Mesenchymal stem cell (in vitro differentiated cells and primary cell): Measurements from ENCODE around the gene MOG.

ENCODE experiments used
- DNase-seq: peaks from one replicate; pipeline ENCODE4 v3.0.0-alpha.2; 2013
- H2AFZ ChIP-seq: one replicate; pipeline ENCODE4 v1.6.1; 2013; ENCODE audit warnings: low read depth, mild to moderate bottlenecking, control low read depth, inconsistent platforms, low read length, moderate library complexity
- H2AK5ac ChIP-seq: 2 replicates; pipeline ENCODE4 v1.6.1; 2013; ENCODE audit warnings: low read length, moderate library complexity, mild to moderate bottlenecking, inconsistent platforms; ENCODE audit not compliant: severe bottlenecking
- H2BK120ac ChIP-seq: one replicate; pipeline ENCODE4 v1.6.1; 2013; ENCODE audit warnings: low read depth, mild to moderate bottlenecking, inconsistent platforms, low read length, moderate library complexity
- H2BK12ac ChIP-seq, 2 experiments: one replicate each; pipeline ENCODE4 v1.6.1; 2013; ENCODE audit warnings: inconsistent platforms in 2 of 2, low read length in 2 of 2, mild to moderate bottlenecking in 2 of 2, moderate library complexity in 2 of 2, control low read depth in 1 of 2
- H2BK15ac ChIP-seq: one replicate; pipeline ENCODE4 v1.6.1; 2013; ENCODE audit warnings: mild to moderate bottlenecking, low read depth, inconsistent platforms; ENCODE audit not compliant: poor library complexity, severe bottlenecking
- H2BK5ac ChIP-seq: 2 replicates; pipeline ENCODE4 v1.6.1; 2013; ENCODE audit warnings: low read depth, mild to moderate bottlenecking, low read length, control low read depth, inconsistent platforms; ENCODE audit not compliant: poor library complexity, severe bottlenecking
- H3K14ac ChIP-seq, 2 experiments: one replicate each; pipeline ENCODE4 v1.6.1; 2013; ENCODE audit warnings: inconsistent platforms in 2 of 2, low read length in 2 of 2, control low read depth in 1 of 2, mild to moderate bottlenecking in 1 of 2, moderate library complexity in 1 of 2
- H3K18ac ChIP-seq, 2 experiments: one replicate each; pipeline ENCODE4 v1.6.1; 2013; ENCODE audit warnings: inconsistent platforms in 2 of 2, low read length in 2 of 2, control low read depth in 1 of 2, low read depth in 1 of 2, mild to moderate bottlenecking in 1 of 2
- H3K23ac ChIP-seq, 2 experiments: one replicate each; pipeline ENCODE4 v1.6.1; 2013; ENCODE audit warnings: inconsistent platforms in 2 of 2, low read length in 2 of 2, mild to moderate bottlenecking in 2 of 2, moderate library complexity in 2 of 2, control low read depth in 1 of 2
- H3K27ac ChIP-seq: 2 replicates; pipeline ENCODE4 v1.5.1; 2013; ENCODE audit warnings: mild to moderate bottlenecking, moderate library complexity, low read length, control low read depth, inconsistent platforms; ENCODE audit not compliant: poor library complexity, severe bottlenecking
- H3K27me3 ChIP-seq, 2 experiments: 2 replicates each; pipeline versions ENCODE4 v1.6.1 to v1.7.0; 2013; ENCODE audit warnings: low read length in 2 of 2, mild to moderate bottlenecking in 2 of 2, moderate library complexity in 2 of 2, control low read depth in 1 of 2, inconsistent platforms in 1 of 2; ENCODE audit not compliant: control insufficient read depth in 1 of 2, insufficient read depth in 1 of 2
- H3K36me3 ChIP-seq, 2 experiments: 2 replicates each; pipeline versions ENCODE4 v1.6.1 to v1.7.0; 2013; ENCODE audit warnings: low read length in 2 of 2, control low read depth in 1 of 2, inconsistent platforms in 1 of 2, low read depth in 1 of 2, mild to moderate bottlenecking in 1 of 2; ENCODE audit not compliant: insufficient read depth in 2 of 2, control insufficient read depth in 1 of 2
- H3K4ac ChIP-seq, 2 experiments: one replicate each; pipeline ENCODE4 v1.6.1; 2013; ENCODE audit warnings: inconsistent platforms in 2 of 2, low read length in 2 of 2, mild to moderate bottlenecking in 2 of 2, moderate library complexity in 2 of 2, control low read depth in 1 of 2, low read depth in 1 of 2
- H3K4me1 ChIP-seq: 2 replicates; pipeline ENCODE4 v1.6.1; 2013; ENCODE audit warnings: low read depth, low read length, control low read depth; ENCODE audit not compliant: control insufficient read depth, insufficient read depth
- H3K4me2 ChIP-seq: 2 replicates; pipeline ENCODE4 v1.6.1; 2013; ENCODE audit warnings: low read length, mild to moderate bottlenecking, inconsistent platforms; ENCODE audit not compliant: poor library complexity, severe bottlenecking
- H3K4me3 ChIP-seq, 2 experiments: 2 replicates each; pipeline versions ENCODE4 v1.5.1 to v1.7.0; 2013; ENCODE audit warnings: low read length in 2 of 2, mild to moderate bottlenecking in 2 of 2, control low read depth in 1 of 2, low read depth in 1 of 2; ENCODE audit not compliant: insufficient read depth in 1 of 2
- H3K79me1 ChIP-seq: replicated peaks from 2 replicates; pipeline ENCODE4 v1.6.1; 2013; ENCODE audit warnings: mild to moderate bottlenecking, control low read depth, low read length, inconsistent platforms; ENCODE audit not compliant: poor library complexity, severe bottlenecking
- H3K9ac ChIP-seq: 2 replicates; pipeline ENCODE4 v1.7.0; 2013; ENCODE audit warnings: mild to moderate bottlenecking, low read length, moderate library complexity
- H3K9me3 ChIP-seq: 2 replicates; pipeline ENCODE4 v1.7.0; 2013; ENCODE audit warnings: mild to moderate bottlenecking, low read length; ENCODE audit not compliant: control insufficient read depth
- H4K8ac ChIP-seq: one replicate; pipeline ENCODE4 v1.6.1; 2013; ENCODE audit warnings: inconsistent platforms, mild to moderate bottlenecking, low read length, moderate library complexity
- H4K91ac ChIP-seq: one replicate; pipeline ENCODE4 v1.6.1; 2013; ENCODE audit warnings: mild to moderate bottlenecking, low read length, inconsistent platforms
- WGBS: methylation state at CpG from one replicate; pipeline ENCODE4 v1.1.7; 2013; ENCODE audit warnings: mixed read lengths; 5-methylcytosine and 5-hydroxymethylcytosine counted together

The MOG gene

GRCh38 chr6:29651413-29652197, 5.3 kb upstream of the MOG start:
- no peak overlapping the region for H3K14ac ChIP-seq
- no peak overlapping the region for H2BK12ac ChIP-seq
- no peak overlapping the region for H3K27ac ChIP-seq
- no CpG with 5 or more reads among the region's 8 CpGs for WGBS
- no peak overlapping the region for H2BK5ac ChIP-seq
- no peak overlapping the region for H3K18ac ChIP-seq
- no peak overlapping the region for H2AFZ ChIP-seq
- H3K4ac ChIP-seq: no peak overlapping the region
- H2BK15ac ChIP-seq: no peak overlapping the region
- no peak overlapping the region for H3K23ac ChIP-seq
- H4K91ac ChIP-seq: no peak overlapping the region
- H3K79me1 ChIP-seq: no peaks in the 10 kb centered on the region
- H3K9ac ChIP-seq: no peak overlapping the region
- DNase-seq: peak; percentile 57
- no peaks in the 10 kb centered on the region for H3K9me3 ChIP-seq
- no peak overlapping the region for H3K4me2 ChIP-seq
- H2BK120ac ChIP-seq: no peak overlapping the region
- peaks cover 13 to 25% of the 10 kb centered on the region in 2 experiments for H3K27me3 ChIP-seq
- H2AK5ac ChIP-seq: no peak overlapping the region
- H3K36me3 ChIP-seq: no peaks in the 10 kb centered on the region
- H4K8ac ChIP-seq: no peak overlapping the region
- peaks cover 8% of the 10 kb centered on the region for H3K4me1 ChIP-seq
- no peak overlapping the region for H3K4me3 ChIP-seq

GRCh38 chr6:29652198-29652584, 4.7 kb upstream of the MOG start:
- H3K14ac ChIP-seq: no peak overlapping the region
- DNase-seq: no peak
- H3K36me3 ChIP-seq: no peaks in the 10 kb centered on the region
- no peak overlapping the region for H3K4ac ChIP-seq
- H3K23ac ChIP-seq: no peak overlapping the region
- H3K9ac ChIP-seq: no peak overlapping the region
- H2AK5ac ChIP-seq: no peak overlapping the region
- no peak overlapping the region for H2BK5ac ChIP-seq
- H3K4me3 ChIP-seq: no peak overlapping the region
- H2BK15ac ChIP-seq: no peak overlapping the region
- H2BK12ac ChIP-seq: no peak overlapping the region
- H3K9me3 ChIP-seq: no peaks in the 10 kb centered on the region
- no peak overlapping the region for H3K4me2 ChIP-seq
- H3K27ac ChIP-seq: no peak overlapping the region
- WGBS: 76% methylated on average over 10 of the region's 10 CpGs
- peak overlapping the region; percentile 84 for H4K8ac ChIP-seq
- no peaks in the 10 kb centered on the region for H3K79me1 ChIP-seq
- H3K4me1 ChIP-seq: peaks cover 8% of the 10 kb centered on the region
- peaks cover 19 to 31% of the 10 kb centered on the region in 2 experiments for H3K27me3 ChIP-seq
- no peak overlapping the region for H4K91ac ChIP-seq
- no peak overlapping the region for H2BK120ac ChIP-seq
- H2AFZ ChIP-seq: no peak overlapping the region
- H3K18ac ChIP-seq: no peak overlapping the region

GRCh38 chr6:29653452-29654038, 3.3 kb upstream of the MOG start:
- H3K36me3 ChIP-seq: no peaks in the 10 kb centered on the region
- H3K9me3 ChIP-seq: no peaks in the 10 kb centered on the region
- no peak overlapping the region for H3K4ac ChIP-seq
- H4K8ac ChIP-seq: no peak overlapping the region
- no peaks in the 10 kb centered on the region for H3K79me1 ChIP-seq
- peak; percentile 71 for DNase-seq
- no peak overlapping the region for H3K23ac ChIP-seq
- H2BK15ac ChIP-seq: no peak overlapping the region
- H3K27ac ChIP-seq: no peak overlapping the region
- H3K4me2 ChIP-seq: no peak overlapping the region
- H3K14ac ChIP-seq: no peak overlapping the region
- no peak overlapping the region for H2BK12ac ChIP-seq
- H3K4me1 ChIP-seq: peaks cover 8% of the 10 kb centered on the region
- H3K18ac ChIP-seq: no peak overlapping the region
- H4K91ac ChIP-seq: no peak overlapping the region
- no peak overlapping the region for H3K4me3 ChIP-seq
- H3K9ac ChIP-seq: no peak overlapping the region
- WGBS: 0% methylated on average over 1 of the region's 8 CpGs
- no peak overlapping the region for H2AK5ac ChIP-seq
- no peak overlapping the region for H2AFZ ChIP-seq
- no peak overlapping the region for H2BK120ac ChIP-seq
- no peak overlapping the region for H2BK5ac ChIP-seq
- peaks cover 24 to 35% of the 10 kb centered on the region in 2 experiments for H3K27me3 ChIP-seq

GRCh38 chr6:29655658-29656057, 1.2 kb upstream of the MOG start:
- Histone ChIP-seq H4K8ac (no peak overlapping the region), H3K36me3 (no peaks in the 10 kb centered on the region), H3K9me3 (no peaks in the 10 kb centered on the region), H3K14ac (no peak overlapping the region), H3K4ac (no peak overlapping the region), H3K4me3 (no peak overlapping the region), H2BK15ac (no peak overlapping the region), H3K23ac (no peak overlapping the region), H2AFZ (no peak overlapping the region), H2BK120ac (no peak overlapping the region), H2BK12ac (no peak overlapping the region), H3K4me2 (no peak overlapping the region), H3K27me3 (peaks cover 27 to 47% of the 10 kb centered on the region in 2 experiments), H3K4me1 (peaks cover 2% of the 10 kb centered on the region), H4K91ac (no peak overlapping the region), H3K27ac (no peak overlapping the region), H3K9ac (no peak overlapping the region), H2AK5ac (no peak overlapping the region), H3K18ac (no peak overlapping the region), H3K79me1 (no peaks in the 10 kb centered on the region), H2BK5ac (no peak overlapping the region)
- DNase-seq: no peak
- WGBS: 66% methylated on average over 4 of the region's 6 CpGs
